K562 (cell line): Measurements from ENCODE around the gene DYRK1A. TPM values are rescaled to one million over a fixed set of nuclear protein-coding genes. Genes with fewer than 3 reads are reported as not detected.
A peak's percentile ranks its signal among the peaks of the same experiment; 100 is the strongest.

Experiments used
- EGR1 ChIP-seq: fragments of 450-650 bp; conservative IDR thresholded peaks from 2 replicates; pipeline ENCODE4 v1.6.1; 2017; ENCODE audit warnings: mild to moderate bottlenecking
- EP300 ChIP-seq: IDR thresholded peaks from 2 replicates; pipeline ENCODE4 v1.6.1; 2012; ENCODE audit warnings: low read length, improper control_type of control experiment
- EP400 ChIP-seq: fragments of 450-650 bp; IDR thresholded peaks from 2 replicates; pipeline ENCODE4 v1.6.1; 2017; ENCODE audit warnings: antibody characterized with exemption, mild to moderate bottlenecking, moderate library complexity
- FOS ChIP-seq: IDR thresholded peaks from 3 replicates; pipeline ENCODE4 v1.6.1; 2011; ENCODE audit not compliant: insufficient read length; ENCODE audit errors: extremely low read depth
- MAX ChIP-seq: sonication (generic); formaldehyde crosslinking; IDR thresholded peaks from 2 replicates; pipeline ENCODE4 v1.9.0; 2022; ENCODE audit warnings: mild to moderate bottlenecking, missing genetic modification reagents
- PBX2 ChIP-seq, 2 experiments: IDR thresholded peaks in 1 of 2; conservative IDR thresholded peaks in 1 of 2; 2 replicates each; pipeline ENCODE4 v1.6.1; 2016; ENCODE audit warnings: low read depth in 2 of 2, mild to moderate bottlenecking in 1 of 2, missing compliant biosample characterization in 1 of 2, missing genetic modification characterization in 1 of 2, moderate library complexity in 1 of 2
- RBFOX2 ChIP-seq: fragments of 200-400 bp; formaldehyde crosslinking; IDR thresholded peaks from 2 replicates; pipeline ENCODE4 v1.6.1; 2017; ENCODE audit warnings: low read depth, mild to moderate bottlenecking, low read length, moderate library complexity
- ZNF354B ChIP-seq: fragments of 250-450 bp; sonication (Bioruptor Pico); IDR thresholded peaks from 2 replicates; pipeline ENCODE4 v1.4.0; 2020
- polyA plus RNA-seq, 8 experiments: library from polyadenylated mRNA; depleted of rRNA in 4 of 8; stranded (reverse) in 5 of 8; unstranded in 3 of 8; fragments of >200 nt; fragmentation: Nextera tagmentation in 2 of 8; fragmentation: Illumina TruSeq in 1 of 8; extraction: Ambion mirVana in 2 of 8; extraction: Trizol in 1 of 8; gene quantifications; 2 replicates each; pipeline versions ENCODE4 v1.2.1 to v1.2.3, GENCODE V29; 2011 to 2014; ENCODE audit warnings: inconsistent platforms in 1 of 8, missing spikeins in 1 of 8
- total RNA-seq, 7 experiments: library from RNA; depleted of rRNA in 6 of 7; stranded (reverse); fragments of >200 nt in 6 of 7; fragmentation: Illumina TruSeq in 2 of 7; extraction: Trizol in 2 of 7; gene quantifications; 2 replicates each; pipeline versions ENCODE4 v1.2.1 to v1.2.3, GENCODE V29; 2011 to 2021; ENCODE audit warnings: low replicate concordance in 1 of 7
- TF ChIP-seq, protein P1 (sequence below): fragments of 450-650 bp; IDR thresholded peaks from 2 replicates; pipeline ENCODE4 v1.6.1; 2016; ENCODE audit warnings: mild to moderate bottlenecking, moderate library complexity
- TF ChIP-seq, protein P2 (sequence below): sonication (generic); formaldehyde crosslinking; IDR thresholded peaks from 2 replicates; pipeline ENCODE4 v1.8.0; 2022; ENCODE audit warnings: missing genetic modification reagents, mild to moderate bottlenecking, moderate library complexity, borderline replicate concordance

DYRK1A gene
- total and polyA plus RNA-seq, 9 of the 15 experiments (the other 6 are each of a cell fraction or from before 2014, with no cell fraction given): 3.7 to 64.8 (median 42.3) TPM

DNA sequence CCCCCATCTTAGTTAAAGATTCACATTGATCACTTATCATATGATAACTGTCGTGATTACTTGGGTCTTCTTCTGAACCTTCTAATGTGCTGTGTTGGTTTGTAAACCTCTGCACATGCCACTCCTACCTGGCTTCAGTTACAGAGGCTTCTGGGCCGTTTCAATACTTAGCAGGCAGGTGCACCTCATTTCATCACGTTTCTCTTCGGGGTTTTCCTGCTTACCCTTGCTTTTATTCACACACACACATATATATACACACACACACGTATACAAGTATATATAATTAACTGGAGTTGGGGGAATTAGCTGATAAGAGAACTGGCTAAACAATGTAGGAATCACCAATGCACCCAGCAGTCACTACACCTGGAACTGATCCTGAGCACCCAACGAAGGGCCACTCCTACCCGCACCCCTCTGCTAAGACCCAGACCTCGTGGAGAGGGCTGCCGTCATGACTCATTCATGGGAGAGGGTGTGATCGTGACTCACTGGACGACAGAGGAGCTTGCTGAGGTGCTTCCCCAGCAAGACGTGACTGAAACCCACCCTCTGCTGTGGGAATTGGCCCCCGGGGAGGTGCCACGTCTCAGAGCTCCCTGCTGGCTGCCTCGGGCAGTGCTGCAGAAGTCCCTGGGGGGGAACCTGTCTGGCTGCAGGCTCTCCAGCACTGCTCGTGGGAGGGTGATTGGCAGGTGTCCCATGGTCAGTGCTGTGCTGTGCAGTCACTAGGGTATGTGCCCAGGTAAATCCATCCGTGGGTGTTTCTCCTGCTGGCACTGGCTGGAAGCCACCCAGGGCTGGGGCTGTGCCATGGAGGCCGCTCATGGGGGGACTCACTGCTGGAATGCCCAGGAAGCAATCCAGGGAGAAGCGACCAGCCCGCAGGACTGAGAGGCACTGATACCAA is 166.6 kb downstream of the DYRK1A start (continued):
- TF ChIP-seq, protein P1, sequence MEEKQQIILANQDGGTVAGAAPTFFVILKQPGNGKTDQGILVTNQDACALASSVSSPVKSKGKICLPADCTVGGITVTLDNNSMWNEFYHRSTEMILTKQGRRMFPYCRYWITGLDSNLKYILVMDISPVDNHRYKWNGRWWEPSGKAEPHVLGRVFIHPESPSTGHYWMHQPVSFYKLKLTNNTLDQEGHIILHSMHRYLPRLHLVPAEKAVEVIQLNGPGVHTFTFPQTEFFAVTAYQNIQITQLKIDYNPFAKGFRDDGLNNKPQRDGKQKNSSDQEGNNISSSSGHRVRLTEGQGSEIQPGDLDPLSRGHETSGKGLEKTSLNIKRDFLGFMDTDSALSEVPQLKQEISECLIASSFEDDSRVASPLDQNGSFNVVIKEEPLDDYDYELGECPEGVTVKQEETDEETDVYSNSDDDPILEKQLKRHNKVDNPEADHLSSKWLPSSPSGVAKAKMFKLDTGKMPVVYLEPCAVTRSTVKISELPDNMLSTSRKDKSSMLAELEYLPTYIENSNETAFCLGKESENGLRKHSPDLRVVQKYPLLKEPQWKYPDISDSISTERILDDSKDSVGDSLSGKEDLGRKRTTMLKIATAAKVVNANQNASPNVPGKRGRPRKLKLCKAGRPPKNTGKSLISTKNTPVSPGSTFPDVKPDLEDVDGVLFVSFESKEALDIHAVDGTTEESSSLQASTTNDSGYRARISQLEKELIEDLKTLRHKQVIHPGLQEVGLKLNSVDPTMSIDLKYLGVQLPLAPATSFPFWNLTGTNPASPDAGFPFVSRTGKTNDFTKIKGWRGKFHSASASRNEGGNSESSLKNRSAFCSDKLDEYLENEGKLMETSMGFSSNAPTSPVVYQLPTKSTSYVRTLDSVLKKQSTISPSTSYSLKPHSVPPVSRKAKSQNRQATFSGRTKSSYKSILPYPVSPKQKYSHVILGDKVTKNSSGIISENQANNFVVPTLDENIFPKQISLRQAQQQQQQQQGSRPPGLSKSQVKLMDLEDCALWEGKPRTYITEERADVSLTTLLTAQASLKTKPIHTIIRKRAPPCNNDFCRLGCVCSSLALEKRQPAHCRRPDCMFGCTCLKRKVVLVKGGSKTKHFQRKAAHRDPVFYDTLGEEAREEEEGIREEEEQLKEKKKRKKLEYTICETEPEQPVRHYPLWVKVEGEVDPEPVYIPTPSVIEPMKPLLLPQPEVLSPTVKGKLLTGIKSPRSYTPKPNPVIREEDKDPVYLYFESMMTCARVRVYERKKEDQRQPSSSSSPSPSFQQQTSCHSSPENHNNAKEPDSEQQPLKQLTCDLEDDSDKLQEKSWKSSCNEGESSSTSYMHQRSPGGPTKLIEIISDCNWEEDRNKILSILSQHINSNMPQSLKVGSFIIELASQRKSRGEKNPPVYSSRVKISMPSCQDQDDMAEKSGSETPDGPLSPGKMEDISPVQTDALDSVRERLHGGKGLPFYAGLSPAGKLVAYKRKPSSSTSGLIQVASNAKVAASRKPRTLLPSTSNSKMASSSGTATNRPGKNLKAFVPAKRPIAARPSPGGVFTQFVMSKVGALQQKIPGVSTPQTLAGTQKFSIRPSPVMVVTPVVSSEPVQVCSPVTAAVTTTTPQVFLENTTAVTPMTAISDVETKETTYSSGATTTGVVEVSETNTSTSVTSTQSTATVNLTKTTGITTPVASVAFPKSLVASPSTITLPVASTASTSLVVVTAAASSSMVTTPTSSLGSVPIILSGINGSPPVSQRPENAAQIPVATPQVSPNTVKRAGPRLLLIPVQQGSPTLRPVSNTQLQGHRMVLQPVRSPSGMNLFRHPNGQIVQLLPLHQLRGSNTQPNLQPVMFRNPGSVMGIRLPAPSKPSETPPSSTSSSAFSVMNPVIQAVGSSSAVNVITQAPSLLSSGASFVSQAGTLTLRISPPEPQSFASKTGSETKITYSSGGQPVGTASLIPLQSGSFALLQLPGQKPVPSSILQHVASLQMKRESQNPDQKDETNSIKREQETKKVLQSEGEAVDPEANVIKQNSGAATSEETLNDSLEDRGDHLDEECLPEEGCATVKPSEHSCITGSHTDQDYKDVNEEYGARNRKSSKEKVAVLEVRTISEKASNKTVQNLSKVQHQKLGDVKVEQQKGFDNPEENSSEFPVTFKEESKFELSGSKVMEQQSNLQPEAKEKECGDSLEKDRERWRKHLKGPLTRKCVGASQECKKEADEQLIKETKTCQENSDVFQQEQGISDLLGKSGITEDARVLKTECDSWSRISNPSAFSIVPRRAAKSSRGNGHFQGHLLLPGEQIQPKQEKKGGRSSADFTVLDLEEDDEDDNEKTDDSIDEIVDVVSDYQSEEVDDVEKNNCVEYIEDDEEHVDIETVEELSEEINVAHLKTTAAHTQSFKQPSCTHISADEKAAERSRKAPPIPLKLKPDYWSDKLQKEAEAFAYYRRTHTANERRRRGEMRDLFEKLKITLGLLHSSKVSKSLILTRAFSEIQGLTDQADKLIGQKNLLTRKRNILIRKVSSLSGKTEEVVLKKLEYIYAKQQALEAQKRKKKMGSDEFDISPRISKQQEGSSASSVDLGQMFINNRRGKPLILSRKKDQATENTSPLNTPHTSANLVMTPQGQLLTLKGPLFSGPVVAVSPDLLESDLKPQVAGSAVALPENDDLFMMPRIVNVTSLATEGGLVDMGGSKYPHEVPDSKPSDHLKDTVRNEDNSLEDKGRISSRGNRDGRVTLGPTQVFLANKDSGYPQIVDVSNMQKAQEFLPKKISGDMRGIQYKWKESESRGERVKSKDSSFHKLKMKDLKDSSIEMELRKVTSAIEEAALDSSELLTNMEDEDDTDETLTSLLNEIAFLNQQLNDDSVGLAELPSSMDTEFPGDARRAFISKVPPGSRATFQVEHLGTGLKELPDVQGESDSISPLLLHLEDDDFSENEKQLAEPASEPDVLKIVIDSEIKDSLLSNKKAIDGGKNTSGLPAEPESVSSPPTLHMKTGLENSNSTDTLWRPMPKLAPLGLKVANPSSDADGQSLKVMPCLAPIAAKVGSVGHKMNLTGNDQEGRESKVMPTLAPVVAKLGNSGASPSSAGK: peak; percentile 39
- TF ChIP-seq EP400: peak; percentile 27; the same call in 1 of the 2 replicates
- 0 out of 2 replicates have a peak, but pooled peaks have one; percentile 54 for TF ChIP-seq EP300
- no peak for TF ChIP-seq ZNF354B (CRISPR knock-in tag)
- TF ChIP-seq RBFOX2: peak; percentile 42
- TF ChIP-seq EGR1: 0 out of 2 replicates have a peak, but pooled peaks have one; percentile 13
- peak; percentile 21; the same call in 1 of the 2 replicates for TF ChIP-seq PBX2 (CRISPR knock-in tag; IDR thresholded peaks at IDR 0.05; ENCODE audit: low read depth)
- TF ChIP-seq PBX2 (tag; conservative IDR thresholded peaks at IDR 0.05; ENCODE audit: low read depth): no peak
- peak; percentile 67 for TF ChIP-seq FOS
- TF ChIP-seq MAX: peak; percentile 71
- TF ChIP-seq, protein P2, sequence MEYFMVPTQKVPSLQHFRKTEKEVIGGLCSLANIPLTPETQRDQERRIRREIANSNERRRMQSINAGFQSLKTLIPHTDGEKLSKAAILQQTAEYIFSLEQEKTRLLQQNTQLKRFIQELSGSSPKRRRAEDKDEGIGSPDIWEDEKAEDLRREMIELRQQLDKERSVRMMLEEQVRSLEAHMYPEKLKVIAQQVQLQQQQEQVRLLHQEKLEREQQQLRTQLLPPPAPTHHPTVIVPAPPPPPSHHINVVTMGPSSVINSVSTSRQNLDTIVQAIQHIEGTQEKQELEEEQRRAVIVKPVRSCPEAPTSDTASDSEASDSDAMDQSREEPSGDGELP (CRISPR knock-in tag): no peak
